ENCODE measurements around the gene ANKLE2. TPM values are rescaled to one million over a fixed set of nuclear protein-coding genes. Genes with fewer than 3 reads are reported as not detected.

ANKLE2 gene
- total and polyA plus RNA-seq, 10 of the 15 experiments (the other 5 are each of a cell fraction or from before 2014, with no cell fraction given) = 4.3 to 89.4 (median 53.0) TPM

GRCh38 chr12:132718644-132719043, 43.0 kb downstream of the ANKLE2 start (continued):
- TF ChIP-seq E4F1 (IDR thresholded peaks at IDR 0.05; ENCODE audit: borderline replicate concordance, partially characterized antibody) (no peak), ATF2 (IDR thresholded peaks at IDR 0.05; ENCODE audit: low read length) (no peak), RELA (IDR thresholded peaks at IDR 0.05; ENCODE audit: borderline replicate concordance, partially characterized antibody) (no peak), ZNF217 (IDR thresholded peaks at IDR 0.05) (no peak), EP300 (IDR thresholded peaks at IDR 0.05; ENCODE audit: borderline replicate concordance in 1 of 2, control insufficient read depth in 1 of 2, low read depth in 2 of 2, low read length in 2 of 2) (no peak), RCOR1 (conservative IDR thresholded peaks at IDR 0.05; ENCODE audit: low read depth, low read length) (no peak), RFX5 (IDR thresholded peaks at IDR 0.05; ENCODE audit: low read depth, low read length) (no peak), FOXK2 (IDR thresholded peaks at IDR 0.05) (no peak), RBBP5 (conservative IDR thresholded peaks at IDR 0.05) (no peak), ZNF687 (IDR thresholded peaks at IDR 0.05) (no peak), GATAD2B (conservative IDR thresholded peaks at IDR 0.05; ENCODE audit: low read depth) (no peak)
